NCI-H226 (cell line): ENCODE measurements around the gene CCDC175.

ENCODE experiments used
- DNase-seq: peaks from one replicate; pipeline ENCODE4 v3.0.0-alpha.2; 2015

CCDC175 gene

DNA sequence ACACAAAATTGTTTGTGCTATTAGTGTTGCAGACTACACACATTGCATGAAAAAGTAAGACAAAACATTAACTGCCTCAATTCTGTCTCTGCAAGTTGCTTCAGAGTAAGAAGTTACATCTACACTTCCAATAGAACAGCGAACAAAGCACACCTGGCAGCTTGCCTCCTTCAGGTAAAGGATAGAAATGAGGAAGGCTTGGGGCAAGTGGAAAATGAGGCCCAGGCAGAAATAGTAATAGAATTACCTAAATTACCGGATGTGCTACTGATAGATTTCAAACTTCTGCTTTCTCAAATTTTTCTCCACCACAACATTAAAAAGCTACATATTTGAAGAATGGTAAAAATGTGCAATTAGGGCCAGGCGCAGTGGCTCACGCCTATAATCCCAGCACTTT, 37.7 kb downstream of the CCDC175 start:
- DNase-seq = no peak

DNA sequence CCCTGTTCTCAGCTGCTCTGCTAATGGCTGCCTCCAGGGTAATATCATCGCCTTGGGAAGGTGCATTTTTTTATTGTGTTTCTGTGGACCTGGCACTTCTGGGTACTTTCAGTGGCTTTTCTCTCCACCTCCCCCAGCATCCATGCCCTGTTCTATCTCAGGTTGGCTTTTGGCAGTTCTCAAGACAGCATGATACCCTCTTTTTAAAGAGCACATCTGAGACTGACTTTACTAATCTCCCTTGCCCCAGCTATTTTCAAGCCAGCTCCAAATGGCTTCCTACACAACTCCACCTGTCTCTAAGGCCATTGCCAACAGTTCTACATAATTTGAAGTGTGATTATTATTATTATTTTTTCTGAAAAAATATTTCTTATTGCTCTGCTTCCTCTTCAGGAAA, 39.1 kb downstream of the CCDC175 start:
- no peak for DNase-seq

DNA sequence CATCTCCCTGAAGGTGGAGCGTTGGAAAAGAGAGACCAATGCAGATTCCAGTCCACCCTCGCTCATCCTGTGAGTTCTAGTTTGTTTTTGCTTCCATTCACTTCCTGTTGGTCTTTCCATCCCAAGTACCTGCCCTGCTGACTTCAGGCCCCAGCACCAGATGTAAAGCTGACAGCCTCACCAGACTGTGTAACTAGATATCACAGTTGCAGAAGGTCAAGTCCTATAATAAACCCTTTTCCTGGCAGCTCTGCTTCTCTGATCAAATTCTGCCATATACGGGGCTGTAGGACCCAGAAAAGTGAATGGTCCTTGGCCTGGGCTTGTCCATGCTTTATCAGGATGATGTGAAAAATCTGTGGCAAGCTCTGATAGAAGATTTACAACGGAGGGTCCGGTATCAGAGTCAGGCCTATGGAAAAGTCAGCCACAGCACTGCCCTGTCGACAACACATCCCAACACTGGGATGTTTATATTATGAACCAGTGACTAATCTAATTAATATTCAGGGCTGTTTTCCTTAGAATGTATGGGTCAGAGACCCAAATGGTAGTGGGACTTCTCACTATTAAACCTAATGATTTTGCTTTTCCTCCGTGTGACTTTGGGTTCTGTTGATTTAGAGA, 42.1 kb downstream of the CCDC175 start:
- no peak for DNase-seq

DNA sequence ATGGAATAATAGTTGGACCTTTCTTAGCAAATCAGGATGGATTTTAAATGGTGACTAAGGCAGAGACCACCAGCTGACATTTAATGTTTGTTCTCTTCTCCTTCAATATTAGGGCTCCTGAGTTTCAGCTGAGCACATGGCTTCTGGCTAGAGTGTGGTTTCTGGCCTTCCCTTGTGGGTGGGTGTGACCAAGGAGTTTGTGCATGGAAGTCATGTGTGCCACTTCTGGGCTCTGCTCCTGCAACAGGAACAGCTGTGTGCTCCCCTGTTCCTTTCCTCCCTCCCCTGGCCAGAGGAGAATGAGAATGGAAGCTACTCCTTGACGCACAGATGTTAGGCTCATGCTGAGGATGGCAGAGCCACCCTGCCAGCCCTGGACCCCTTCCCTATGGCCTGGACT, 44.2 kb downstream of the CCDC175 start:
- no peak for DNase-seq

DNA sequence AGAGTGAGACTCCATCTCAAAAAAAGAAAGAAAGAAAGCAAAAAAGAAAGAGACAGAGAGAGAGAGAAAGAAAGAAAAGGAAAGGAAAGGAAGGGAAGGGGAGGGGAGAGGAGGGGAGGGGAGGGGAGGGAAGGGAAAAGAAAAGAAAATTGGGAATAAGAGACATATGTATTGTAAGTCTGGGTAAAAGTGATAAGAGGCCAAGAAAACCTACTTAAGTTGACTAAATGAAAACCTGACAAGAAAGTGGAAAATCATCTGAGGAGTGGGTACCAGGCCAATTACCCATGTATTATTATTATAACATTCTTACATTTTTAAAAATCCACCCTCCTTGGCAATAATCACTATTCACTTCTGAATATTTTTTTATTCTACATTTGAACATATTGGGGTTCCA, 46.3 kb downstream of the CCDC175 start:
- DNase-seq = no peak

DNA sequence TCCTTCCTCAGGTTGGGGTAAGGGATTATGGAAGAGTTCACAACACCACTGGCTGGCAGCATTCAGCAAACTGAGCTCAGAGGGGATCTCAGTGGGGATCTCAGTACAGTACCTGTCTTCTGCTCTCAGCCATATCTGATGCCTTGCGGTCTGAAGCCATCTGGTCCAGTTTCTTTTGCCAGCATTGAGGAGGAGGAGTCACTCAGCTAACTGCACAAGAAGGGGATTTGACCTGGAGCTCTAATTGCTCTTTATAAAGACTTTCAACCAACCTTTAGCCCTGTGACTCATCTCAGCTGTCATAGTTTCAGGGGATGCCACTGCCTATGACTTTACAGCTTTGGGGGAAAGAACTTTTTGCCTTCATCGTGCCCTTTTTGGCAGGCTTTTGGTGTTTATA, 47.4 kb downstream of the CCDC175 start:
- DNase-seq = no peak

DNA sequence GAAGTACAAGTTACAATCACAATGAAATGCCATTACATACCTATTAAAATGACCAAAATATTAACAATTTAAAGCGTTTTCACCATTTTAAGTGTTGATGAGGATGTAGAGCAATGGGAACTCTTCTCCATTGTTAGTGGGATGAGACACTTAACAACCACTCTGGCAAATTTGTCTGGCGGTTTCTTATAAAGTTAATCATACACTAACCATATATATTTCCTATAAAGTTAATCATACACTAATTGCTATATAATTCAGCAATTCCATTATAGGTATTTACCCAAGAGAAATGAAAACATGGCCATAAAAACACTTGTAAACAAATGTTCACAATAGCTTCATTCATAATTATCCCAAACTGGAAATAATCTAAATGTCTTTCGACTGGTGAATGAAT, 56.4 kb downstream of the CCDC175 start:
- no peak for DNase-seq

DNA sequence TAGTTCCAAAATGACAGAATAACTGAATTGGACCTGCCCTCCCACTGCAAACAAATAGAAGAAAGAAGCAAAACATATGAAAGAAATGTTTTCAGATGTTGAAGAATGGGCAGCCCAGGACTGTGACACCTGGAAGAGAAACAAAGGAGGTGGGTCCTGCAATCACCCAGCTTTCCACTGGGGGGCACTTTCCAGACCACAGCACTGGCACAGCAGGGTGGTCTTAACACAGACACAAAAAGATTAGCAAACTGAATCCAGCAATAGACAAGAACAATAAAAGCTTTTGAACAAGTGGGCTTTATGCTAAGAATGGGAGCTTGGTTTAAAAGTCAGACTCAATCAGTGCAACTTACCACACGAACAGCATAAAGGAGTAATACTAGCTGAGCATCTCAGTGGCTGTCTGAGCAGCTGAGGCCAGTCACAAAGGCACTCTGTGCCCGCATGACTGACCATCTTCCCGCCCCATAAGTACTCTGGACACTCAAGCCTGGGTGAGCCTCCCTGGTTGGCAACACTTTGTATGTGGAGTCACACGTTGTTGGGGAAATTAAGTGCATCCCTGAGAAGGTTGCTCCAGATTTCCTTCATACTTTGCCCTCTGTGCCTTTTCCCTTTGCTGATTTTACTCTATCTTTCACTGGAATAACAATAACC, 64.6 kb downstream of the CCDC175 start:
- no peak for DNase-seq

DNA sequence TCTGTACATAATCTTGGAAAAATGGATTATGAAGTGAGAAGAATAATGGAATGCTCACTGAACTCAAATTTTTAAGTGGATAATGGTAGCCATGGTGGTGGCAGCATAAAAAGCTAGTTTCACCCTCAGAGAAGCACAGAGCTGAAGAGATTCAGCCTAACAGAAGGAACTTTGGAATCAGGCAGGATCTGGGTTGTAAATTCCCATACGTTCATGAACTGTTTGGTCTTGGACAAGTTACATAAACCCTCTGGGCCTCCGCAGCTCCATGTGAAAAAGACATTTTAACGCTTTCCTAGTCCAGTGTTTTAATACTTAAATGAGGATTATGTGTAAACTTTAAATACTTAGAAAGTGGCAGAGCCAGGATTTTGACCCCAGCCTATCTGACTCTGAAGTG, 65.6 kb downstream of the CCDC175 start:
- DNase-seq = no peak

DNA sequence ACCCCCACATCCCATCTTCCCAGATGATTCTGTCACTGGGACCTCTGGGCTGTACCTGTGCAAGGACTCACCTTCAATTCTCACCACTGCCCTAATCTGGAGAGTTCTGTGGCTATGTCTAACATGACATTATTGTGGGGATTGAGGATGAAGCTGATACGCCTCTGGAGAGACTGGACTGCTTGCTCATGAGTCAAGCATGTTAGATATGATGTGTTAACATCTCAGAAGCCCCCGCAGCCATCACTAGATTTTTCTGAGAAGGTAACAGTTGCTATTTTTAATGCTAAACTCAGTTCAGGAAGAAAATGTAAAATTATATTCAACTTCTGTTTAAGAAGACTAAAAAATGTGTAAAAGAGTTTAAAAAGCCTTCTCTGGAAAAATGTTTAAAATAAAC, 66.6 kb downstream of the CCDC175 start:
- DNase-seq = peak; percentile 68

DNA sequence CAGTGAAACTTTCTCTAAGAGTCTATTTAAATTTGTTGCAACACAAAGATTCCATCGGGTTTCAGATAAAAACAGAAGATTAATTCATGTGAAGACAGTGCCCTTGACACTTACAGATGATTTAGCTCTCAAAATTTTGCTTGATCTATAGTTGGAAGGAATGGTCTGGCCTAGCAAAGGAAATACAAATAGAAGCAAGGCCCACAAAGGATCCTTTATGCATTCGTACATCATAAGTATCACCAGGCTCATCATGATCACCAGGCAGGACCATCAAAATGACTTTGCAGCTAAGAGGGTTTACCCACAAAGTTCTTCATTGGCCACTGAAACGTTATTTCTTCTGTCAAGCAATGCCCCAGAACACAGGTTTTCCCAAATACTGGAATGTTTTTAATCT, 67.5 kb downstream of the CCDC175 start:
- DNase-seq = no peak

DNA sequence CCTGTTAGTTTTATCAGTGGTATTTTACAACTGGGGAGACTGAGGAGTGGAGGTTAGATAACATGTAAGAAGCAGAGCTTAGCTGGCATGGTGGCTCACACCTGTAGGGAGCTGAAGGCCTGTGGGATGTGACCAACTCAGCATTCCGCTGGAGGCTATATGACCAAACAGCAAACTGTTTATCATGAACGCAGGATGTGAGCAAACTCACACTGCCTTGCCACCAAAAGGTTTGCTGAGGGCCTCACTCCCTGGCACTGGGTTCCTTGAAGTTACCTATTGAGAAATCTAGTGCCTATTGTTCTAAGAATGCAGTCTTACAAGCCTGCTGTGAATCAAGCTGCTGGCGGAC, 68.9 kb downstream of the CCDC175 start:
- DNase-seq = peak; percentile 76

DNA sequence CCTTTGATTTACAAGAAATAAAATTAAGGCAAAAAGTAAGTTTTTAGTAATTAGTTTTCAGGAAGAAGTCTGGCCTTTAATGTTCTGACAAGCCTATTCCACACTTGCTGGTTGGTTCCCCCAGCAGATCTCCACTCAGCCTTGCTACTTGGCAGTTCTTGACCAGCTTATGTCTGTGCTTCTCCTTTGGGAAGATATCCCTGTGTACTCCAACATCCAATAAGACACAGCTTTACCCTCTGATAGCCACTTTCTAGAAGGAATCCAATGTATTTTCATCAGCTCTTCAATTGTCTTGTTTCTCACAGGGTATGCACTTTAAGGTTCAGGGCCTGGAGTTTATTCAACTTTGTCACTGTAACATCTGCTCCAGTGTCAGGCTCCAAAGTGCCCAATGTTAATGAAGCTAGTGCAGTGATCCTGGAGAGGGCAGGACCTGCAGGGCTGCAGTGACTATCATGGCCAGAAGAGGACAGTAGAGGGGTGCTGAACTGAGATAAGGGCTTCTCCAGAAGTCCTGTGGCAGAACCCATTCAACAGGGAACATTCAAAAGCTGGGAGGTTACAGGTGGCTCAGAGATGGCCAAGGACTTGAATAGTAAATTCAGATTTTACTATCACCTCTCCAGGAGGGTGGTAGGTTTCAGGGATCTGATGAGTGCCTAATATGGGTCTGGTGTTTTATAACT, 69.4 kb downstream of the CCDC175 start:
- peak; percentile 68 for DNase-seq

DNA sequence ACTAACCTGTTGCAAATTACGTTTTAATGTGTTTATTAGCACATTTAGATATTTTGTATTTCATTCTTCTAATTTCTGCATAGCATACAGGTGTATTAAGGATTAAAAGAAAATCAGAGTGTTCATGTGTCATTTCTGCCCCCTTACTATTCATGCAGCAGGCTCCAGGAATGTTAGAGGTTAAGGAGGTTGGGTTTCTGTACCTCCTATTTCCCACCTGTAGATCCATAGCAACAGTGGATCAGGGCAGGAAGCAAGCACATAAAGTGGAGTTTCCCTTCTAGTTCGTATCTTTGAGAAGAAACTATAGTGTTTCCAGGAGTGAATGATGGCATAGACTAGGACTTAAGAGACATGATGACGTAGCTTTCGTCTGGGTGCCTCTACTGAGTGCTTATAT, 73.4 kb downstream of the CCDC175 start:
- no peak for DNase-seq

DNA sequence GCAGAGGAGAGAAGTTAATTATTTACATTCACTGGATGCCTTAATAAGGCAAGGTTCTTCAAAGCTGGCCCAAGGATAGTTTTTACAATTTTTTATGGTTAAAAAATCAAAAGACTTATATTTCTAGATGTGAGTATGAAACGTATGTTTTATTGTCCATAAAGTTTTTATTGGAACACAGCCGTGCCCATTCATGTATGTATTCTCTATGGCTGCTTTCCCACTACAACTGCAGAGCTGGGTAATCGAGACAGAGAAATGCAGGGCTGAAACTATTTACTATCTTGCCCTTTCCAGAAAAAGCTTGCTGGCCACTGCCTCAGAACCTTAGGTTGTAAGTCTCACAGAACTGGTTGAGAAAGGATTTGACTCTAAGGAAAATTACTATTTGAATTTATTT, 75.9 kb downstream of the CCDC175 start:
- DNase-seq = no peak

DNA sequence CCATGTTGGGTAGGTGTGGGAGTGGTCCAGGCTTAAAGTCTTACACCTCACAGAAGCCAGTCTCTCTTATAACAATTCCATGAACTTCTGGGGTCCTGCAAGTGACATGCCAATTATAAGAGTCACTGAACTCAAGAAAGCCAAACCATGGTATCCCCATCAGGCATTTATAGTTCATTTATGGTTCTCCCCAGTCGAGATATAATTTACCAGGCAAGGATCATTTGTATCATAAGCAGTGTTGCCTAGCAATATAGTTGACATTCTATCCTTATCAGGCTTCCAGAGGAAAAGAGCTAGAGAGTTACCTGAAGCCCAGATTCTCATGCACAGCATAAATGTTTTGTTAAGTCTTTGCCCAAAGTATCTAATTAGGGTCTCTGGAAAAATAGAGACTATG, 84.2 kb downstream of the CCDC175 start:
- no peak for DNase-seq

DNA sequence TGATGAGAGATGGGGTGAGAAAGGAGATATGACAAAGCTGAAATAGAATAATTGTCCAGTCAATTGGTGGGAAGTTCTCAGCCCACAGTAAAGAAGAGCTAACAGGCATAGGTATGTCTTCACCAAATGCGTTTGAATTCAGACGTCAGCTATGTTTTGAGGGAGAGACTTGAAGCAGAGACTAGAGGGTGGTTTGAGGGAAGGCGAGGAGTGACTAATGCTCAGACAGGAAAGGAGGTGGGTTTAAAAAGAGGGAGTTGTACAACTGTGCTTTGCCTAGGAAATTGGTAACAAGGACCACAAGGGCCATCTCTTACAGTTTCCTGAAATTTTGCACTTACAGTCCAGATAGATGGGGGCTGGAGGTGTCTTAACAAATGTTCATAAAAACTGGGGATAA, 85.9 kb downstream of the CCDC175 start:
- DNase-seq = no peak

DNA sequence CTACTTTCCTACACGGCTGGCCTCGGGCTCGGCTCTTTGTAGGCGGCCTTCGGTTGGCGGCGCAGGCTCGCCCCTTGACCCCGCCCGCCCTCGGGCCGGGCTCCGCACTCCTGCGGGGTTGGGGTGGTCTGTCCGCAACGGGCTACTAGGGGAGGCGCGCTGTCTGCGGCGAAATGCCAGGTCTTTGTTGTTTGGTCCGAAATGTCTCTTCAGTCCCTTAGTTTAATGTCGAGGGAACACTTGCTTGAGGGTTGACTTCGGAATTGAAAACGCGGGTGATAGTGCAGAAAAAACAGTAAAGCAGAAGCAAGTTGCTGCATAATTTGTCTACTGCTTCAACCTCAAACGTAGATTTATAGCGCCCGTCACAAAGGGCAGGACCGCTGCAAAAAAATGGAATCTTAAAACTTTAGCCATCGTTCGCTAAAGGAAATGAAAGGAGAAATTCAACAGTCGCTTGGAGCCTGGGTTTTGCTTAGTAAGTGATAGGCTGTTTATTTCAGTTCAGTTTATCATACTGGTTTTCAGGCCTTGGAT, 91.9 kb downstream of the CCDC175 start:
- no peak for DNase-seq

DNA sequence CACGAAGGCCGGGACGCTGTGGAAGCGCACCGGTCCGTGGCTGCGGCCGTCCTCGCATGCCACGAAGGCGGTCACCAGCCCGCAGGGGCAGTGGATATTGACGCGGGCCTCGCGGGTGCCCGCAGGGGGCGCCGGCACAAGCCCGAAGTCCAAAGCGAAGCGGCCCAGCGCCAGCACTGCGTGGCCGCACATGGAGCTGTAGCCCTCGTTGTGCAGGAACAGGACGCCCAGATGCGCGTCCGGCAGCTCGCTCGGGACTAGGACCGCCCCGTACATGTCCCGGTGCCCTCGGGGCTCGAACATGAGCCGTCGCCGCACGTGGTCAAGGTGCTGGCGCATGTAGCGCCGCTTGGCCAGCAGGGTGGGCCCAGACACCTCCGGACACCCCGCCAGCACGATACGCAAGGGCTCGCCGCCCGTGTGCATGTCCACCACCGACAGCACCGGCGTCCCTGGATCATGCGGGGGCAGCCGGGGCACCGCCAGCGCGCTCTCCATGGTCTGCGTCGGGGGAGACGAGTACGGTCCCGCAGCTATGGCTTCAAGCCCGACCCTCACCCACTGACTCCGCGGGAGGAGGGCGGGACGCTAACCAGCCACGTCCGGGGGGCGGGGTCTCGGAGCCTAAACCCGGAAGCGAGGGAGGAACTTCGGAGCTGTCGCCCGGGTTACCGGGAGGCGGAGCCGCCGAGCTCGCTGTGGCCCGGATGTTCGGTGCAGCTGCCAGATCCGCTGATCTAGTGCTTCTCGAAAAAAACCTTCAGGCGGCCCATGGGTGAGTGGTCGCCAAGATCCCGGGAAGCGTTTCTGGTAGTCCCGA, 92.6 kb downstream of the CCDC175 start, which contains the start of the genes JKAMP and L3HYPDH:
Gene JKAMP, plus strand, starts transcription at position 699 of the 820 bp plus-strand sequence. Its CDS starts 73 bp downstream, at position 772.
Gene L3HYPDH, minus strand, starts transcription at position 590 of the 820 bp plus-strand sequence. Its CDS starts 92 bp downstream, at position 498.
- peak; percentile 88 for DNase-seq

DNA sequence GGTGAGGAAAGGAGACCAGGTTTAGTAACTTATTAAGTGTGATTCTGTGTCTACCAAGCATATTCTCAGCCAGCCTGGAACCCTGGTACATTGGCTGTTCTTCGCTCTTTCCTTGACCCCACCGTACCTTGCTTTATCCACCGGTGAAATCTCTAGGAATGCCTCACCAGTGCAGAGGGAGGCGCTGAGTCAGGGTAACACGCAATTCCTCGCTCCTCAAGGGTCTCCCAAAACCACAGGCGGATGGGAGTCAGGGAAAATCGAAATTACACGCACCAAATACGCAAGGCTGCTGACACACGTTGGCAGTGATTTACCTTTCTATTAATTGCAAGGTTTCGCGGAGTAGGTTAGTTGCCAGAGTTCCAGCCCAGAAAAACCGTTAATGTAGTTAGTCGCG, 93.2 kb downstream of the CCDC175 start:
- DNase-seq = peak; percentile 79

DNA sequence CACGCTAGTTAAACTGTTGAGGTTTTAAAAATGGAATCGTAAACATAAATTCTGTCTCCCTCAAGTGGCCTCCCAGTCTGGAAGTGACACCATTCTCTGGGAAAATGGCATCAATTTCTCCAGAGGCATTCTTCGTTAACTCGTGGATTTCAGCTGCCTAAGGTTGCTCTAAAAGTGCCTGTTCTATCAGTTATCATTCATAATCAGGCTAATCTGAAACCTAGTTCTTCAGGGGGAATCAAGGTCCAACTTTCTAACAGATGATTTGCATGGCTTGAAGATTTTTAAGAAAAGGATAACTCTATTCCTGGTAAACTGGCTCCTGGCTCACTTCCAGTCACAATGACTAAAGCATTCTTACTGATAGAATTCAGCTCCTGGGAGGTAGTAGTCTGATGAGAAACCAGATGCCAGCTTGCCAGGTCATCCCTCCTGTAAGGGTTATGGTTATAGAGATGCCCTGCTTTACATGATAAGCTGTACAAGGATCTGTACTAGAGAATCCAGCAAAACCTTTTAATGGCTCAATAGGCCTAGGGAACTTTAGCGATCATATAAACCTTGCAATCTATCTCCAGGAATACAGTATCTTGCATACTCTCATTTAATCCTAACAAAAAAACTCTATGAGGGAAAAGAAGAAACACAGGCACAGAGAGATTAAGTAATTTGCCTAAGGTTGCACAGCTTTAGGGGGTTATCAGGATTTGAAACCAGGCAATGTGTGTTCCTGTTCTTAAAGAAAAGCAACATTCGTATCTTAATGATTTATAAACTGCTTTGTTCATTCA, 93.9 kb downstream of the CCDC175 start:
- DNase-seq = peak; percentile 94

DNA sequence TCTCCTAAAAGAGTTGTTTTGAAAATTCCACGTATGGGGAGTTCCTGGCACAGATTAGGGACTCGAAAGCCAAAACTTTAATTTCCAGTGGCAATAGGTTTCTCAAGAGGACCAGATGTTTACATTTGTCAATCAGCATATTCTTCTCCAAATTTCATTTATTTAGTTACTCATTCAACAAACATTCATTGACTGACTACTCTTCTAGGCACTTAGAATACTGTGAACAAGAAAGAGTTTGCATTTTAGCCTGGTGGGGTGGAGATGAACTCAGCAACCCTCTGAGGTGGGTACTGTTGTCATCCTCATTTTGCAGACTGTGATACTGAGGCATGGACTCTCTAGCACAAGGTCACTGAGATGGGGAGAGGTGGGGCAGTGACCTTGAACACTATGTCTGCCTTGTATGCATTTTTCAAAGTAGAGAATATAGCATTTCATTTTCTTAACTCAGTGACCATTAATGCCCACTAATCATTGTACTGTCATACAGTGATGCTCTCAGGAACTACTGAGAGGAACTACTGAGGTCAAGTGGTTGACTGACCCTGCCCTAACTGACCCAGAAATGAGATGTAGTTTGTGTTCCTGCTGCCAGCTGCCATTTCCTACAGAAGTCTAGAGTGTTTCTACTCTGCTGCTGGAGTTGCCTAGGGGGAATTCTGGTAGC, 94.6 kb downstream of the CCDC175 start:
- peak; percentile 27 for DNase-seq
